Activated T-helper 1 cell treated with anti-CD3 and anti-CD28 coated beads, Interleukin-12 subunit alpha, Interleukin-12 subunit beta, Interleukin-2, Interleukin-4 antibody, amounts not matched to agents 30 ng/mL and 10 ng/mL and 1 ng/mL, durations not matched to agents 14 hours and 24 hours and 36 hours (primary cell): Measurements from ENCODE around the gene COX7A1. TPM values are rescaled to one million over a fixed set of nuclear protein-coding genes. Genes with fewer than 3 reads are reported as not detected.

Source experiments
- DNase-seq: peaks from one replicate; pipeline ENCODE4 v3.0.0; 2021; ENCODE audit warnings: low spot score
- H3K27ac Mint-ChIP-seq: one replicate; pipeline ENCODE4 v1.8.0; 2021; ENCODE audit warnings: mild to moderate bottlenecking, mixed read lengths
- H3K27me3 Mint-ChIP-seq: one replicate; pipeline ENCODE4 v1.8.0; 2022; ENCODE audit warnings: mild to moderate bottlenecking, moderate library complexity, mixed read lengths; ENCODE audit not compliant: insufficient read depth
- H3K36me3 Mint-ChIP-seq: one replicate; pipeline ENCODE4 v1.8.0; 2021; ENCODE audit warnings: low read depth, mixed read lengths
- H3K4me1 Mint-ChIP-seq: one replicate; pipeline ENCODE4 v1.8.0; 2021; ENCODE audit warnings: low read depth, mixed read lengths
- H3K4me3 Mint-ChIP-seq: one replicate; pipeline ENCODE4 v1.8.0; 2021; ENCODE audit warnings: mild to moderate bottlenecking, moderate library complexity, mixed read lengths
- H3K9me3 Mint-ChIP-seq: one replicate; pipeline ENCODE4 v1.8.0; 2021; ENCODE audit warnings: mixed read lengths
- intact Hi-C: fragments of 100-400 bp; cut with micrococcal nuclease; formaldehyde crosslinking; loops from one replicate; pipeline ENCODE4 v1.15.1; 2024
- total RNA-seq: library from RNA; stranded (reverse); gene quantifications from 2 replicates; pipeline ENCODE4 v1.2.3, GENCODE V29; 2022

COX7A1 gene
- total RNA-seq, 1 donor from 2014 or later: not detected

- H3K4me1 Mint-ChIP-seq: peaks cover 38% of the 10 kb centered on the region
- peaks cover 29% of the 10 kb centered on the region for H3K36me3 Mint-ChIP-seq
- peaks cover 1% of the 10 kb centered on the region for H3K27me3 Mint-ChIP-seq
- intact Hi-C loops: loop anchor here (1.0 to 10.0 kb wide), 13 partner anchors 13 to 1350 kb away; partner anchors contain the start of genes ALKBH6, COX6B1, ETV2 and LIN37
- no peaks in the 10 kb centered on the region for H3K9me3 Mint-ChIP-seq
- H3K4me3 Mint-ChIP-seq: peak within 1 kb of the TSS; percentile 98
- DNase-seq: peak; percentile 98
- peak within 1 kb of the TSS; percentile 92 for H3K27ac Mint-ChIP-seq
Measured at GRCh38 chr19:36114721-36115452, 37.4 kb downstream of the COX7A1 start, which contains the start of gene POLR2I. Gene POLR2I, minus strand, starts transcription at chr19:36114875. Its CDS starts 19 bp downstream, at chr19:36114856.

DNA sequence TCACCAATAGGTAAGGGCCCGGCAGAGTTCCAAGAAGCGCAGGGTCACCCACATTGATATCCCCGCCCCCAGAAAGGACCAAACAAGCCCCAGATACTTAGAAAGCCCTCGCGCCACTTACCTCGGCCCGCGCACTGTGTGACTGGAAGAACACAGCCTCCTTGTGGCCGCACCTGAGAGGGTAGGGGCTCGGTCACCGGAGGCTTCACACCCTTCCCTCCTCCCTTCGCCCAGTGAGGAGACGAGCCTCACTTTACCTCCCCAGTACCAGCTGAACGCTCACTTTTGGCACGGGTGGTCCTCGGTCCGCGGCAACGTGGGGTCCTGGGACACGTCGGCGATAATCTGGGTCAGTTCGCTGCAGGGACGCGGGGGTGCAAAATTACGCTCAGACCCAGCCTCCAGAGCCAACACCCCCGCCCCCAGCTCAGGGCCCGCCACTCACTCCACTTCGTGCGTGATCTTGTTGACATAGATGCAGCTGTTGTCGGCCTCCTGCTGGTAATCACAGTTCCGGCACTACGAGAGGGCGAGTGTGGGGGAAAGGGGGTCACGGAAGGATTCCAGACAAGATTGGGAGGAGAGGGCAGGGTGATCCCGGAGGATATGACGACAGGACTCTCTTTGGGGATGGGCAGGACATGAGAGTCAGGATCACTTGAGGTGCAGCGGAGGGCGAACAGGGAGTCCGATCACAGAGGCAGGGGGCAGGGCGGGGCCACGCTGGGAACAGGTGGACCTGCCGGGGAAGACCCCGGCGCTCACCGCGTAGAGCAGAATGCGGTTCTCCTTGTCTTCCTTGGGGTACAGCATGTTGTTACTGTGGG, 38.1 kb downstream of the COX7A1 start:
- intact Hi-C loops: loop anchor here (1.0 to 10.0 kb wide), 6 partner anchors 215 to 1351 kb away; partner anchors contain the start of genes COX6B1, ETV2, LIN37 and ZNF569
- H3K27ac Mint-ChIP-seq: peak overlapping the region; percentile 92
- H3K27me3 Mint-ChIP-seq: peaks cover 1% of the 10 kb centered on the region
- H3K4me1 Mint-ChIP-seq: peaks cover 36% of the 10 kb centered on the region
- H3K4me3 Mint-ChIP-seq: peak overlapping the region; percentile 98
- H3K36me3 Mint-ChIP-seq: peaks cover 23% of the 10 kb centered on the region
- no peaks in the 10 kb centered on the region for H3K9me3 Mint-ChIP-seq
- DNase-seq: peak; percentile 6

- peak overlapping the region; percentile 75 for H3K27ac Mint-ChIP-seq
- DNase-seq: no peak
- peaks cover 1% of the 10 kb centered on the region for H3K27me3 Mint-ChIP-seq
- H3K4me1 Mint-ChIP-seq: peaks cover 36% of the 10 kb centered on the region
- peaks cover 23% of the 10 kb centered on the region for H3K36me3 Mint-ChIP-seq
- intact Hi-C loops: loop anchor here (10.0 kb wide), 3 partner anchors 469 to 1351 kb away; partner anchors contain the start of genes COX6B1, ETV2, ZNF569 and ZNF570
- peak overlapping the region; percentile 98 for H3K4me3 Mint-ChIP-seq
- H3K9me3 Mint-ChIP-seq: no peaks in the 10 kb centered on the region
Measured at GRCh38 chr19:36113425-36113824, 38.8 kb downstream of the COX7A1 start.

GRCh38 chr19:36112678-36113077, 39.6 kb downstream of the COX7A1 start:
- Mint-ChIP-seq H3K4me3 (peak overlapping the region; percentile 98), H3K4me1 (peaks cover 30% of the 10 kb centered on the region), H3K27me3 (peaks cover 1% of the 10 kb centered on the region), H3K27ac (peak overlapping the region; percentile 38), H3K9me3 (no peaks in the 10 kb centered on the region), H3K36me3 (peaks cover 20% of the 10 kb centered on the region)
- DNase-seq: no peak
- intact Hi-C loops: loop anchor here (10.0 kb wide), 3 partner anchors 468 to 1352 kb away; partner anchors contain the start of genes COX6B1, ETV2, ZNF569 and ZNF570

DNA sequence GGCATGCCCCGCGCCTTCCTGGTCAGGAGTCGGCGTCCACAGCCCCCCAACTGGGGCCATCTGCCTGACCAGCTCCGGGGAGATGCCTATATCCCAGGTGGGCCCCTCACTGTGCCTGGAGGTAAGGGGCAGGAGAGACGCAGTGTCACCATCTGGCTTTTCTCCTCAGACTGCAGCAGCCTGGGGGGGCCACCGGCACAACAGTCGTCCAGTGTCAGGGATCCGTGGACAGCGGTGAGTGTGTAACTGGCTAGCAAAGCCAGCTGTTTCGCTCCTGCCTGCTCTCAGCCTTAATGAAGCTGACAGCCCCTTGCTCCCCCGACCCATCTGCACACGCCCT, 41.1 kb downstream of the COX7A1 start:
- peaks cover 19% of the 10 kb centered on the region for H3K4me1 Mint-ChIP-seq
- no peak for DNase-seq
- intact Hi-C loops: loop anchor here (10.0 kb wide), 3 partner anchors 466 to 1354 kb away; partner anchors contain the start of genes COX6B1, ETV2, ZNF569 and ZNF570
- H3K9me3 Mint-ChIP-seq: no peaks in the 10 kb centered on the region
- peaks cover 13% of the 10 kb centered on the region for H3K36me3 Mint-ChIP-seq
- H3K4me3 Mint-ChIP-seq: peak overlapping the region; percentile 56
- peaks cover 1% of the 10 kb centered on the region for H3K27me3 Mint-ChIP-seq
- H3K27ac Mint-ChIP-seq: no peak overlapping the region

DNA sequence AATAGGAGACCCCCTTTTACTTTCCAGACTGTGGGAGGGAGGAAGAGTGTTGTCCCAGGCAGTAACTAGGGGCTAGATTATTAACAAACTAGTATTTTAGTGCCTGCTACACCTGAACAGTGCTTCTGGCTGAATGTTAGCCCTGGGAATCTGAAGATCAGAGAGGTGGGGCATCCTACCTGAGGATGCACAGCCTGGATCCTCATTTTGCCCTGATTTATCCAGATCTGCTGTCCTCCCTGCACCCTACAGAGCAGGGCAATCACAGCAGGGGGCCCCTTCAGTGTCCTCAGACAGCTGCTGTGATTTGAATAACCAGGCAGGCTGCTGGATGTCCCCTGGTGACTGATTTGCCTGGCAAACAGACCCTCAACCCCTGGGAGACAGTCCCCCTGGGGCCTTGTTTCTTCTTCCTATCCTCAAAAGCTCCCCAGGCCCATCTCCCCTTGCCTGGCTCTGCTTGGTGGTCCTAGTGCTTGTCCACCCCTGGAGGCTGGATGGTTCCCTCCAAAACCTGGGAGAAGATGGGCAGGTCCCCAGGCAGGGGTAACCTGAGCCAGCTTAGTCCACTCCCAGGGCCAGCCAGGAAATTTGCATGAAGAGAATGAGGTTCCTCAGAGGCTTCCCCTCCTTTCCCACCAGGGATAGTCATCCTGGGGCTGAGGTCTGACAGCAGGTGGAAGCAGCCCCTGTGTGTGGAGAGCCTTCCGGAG, 41.6 kb downstream of the COX7A1 start, which contains the start of gene OVOL3:
Gene OVOL3, plus strand, starts transcription at position 657 of the 713 bp plus-strand sequence. CDS start 60 bp downstream, outside the sequence.
- Mint-ChIP-seq H3K27ac (no peak within 1 kb of the TSS), H3K36me3 (peaks cover 12% of the 10 kb centered on the region), H3K27me3 (peaks cover 1% of the 10 kb centered on the region), H3K9me3 (no peaks in the 10 kb centered on the region), H3K4me1 (peaks cover 16% of the 10 kb centered on the region), H3K4me3 (peak within 1 kb of the TSS; percentile 56)
- DNase-seq: no peak
- intact Hi-C loops: loop anchor here (10.0 kb wide), 3 partner anchors 466 to 1354 kb away; partner anchors contain the start of genes COX6B1, ETV2, ZNF569 and ZNF570

DNA sequence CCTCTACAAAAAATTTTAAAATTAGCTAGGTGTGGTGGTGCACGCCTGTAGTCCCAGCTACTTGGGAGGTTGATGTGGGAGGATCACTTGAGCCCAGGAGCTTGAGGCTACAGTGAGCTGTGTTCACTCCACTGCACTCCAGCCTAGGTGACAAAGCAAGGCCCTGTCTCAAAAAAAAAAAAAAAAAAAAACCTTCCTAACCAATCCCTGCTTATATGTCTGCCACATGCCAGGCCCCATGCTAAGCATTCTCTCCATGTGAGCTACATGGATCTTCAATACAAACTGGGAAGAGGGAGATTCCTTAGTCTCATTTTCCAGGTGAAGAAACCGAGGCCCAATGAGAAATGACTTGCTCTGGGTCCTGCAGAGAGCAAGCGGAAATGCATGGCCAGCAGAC, 43.6 kb downstream of the COX7A1 start:
- intact Hi-C loops: no loop called here
- Mint-ChIP-seq H3K27me3 (peaks cover 1% of the 10 kb centered on the region), H3K9me3 (no peaks in the 10 kb centered on the region), H3K4me3 (no peak overlapping the region), H3K36me3 (peaks cover 13% of the 10 kb centered on the region), H3K27ac (no peak overlapping the region), H3K4me1 (peaks cover 10% of the 10 kb centered on the region)
- no peak for DNase-seq

GRCh38 chr19:36106991-36107390, 45.3 kb downstream of the COX7A1 start:
- no peak overlapping the region for H3K27ac Mint-ChIP-seq
- no peaks in the 10 kb centered on the region for H3K4me1 Mint-ChIP-seq
- H3K4me3 Mint-ChIP-seq: no peak overlapping the region
- intact Hi-C loops: no loop called here
- H3K9me3 Mint-ChIP-seq: no peaks in the 10 kb centered on the region
- no peaks in the 10 kb centered on the region for H3K27me3 Mint-ChIP-seq
- DNase-seq: no peak
- H3K36me3 Mint-ChIP-seq: peaks cover 10% of the 10 kb centered on the region

- H3K9me3 Mint-ChIP-seq: no peaks in the 10 kb centered on the region
- intact Hi-C loops: no loop called here
- H3K27me3 Mint-ChIP-seq: no peaks in the 10 kb centered on the region
- no peak overlapping the region for H3K4me3 Mint-ChIP-seq
- peak overlapping the region; percentile 43 for H3K27ac Mint-ChIP-seq
- no peaks in the 10 kb centered on the region for H3K4me1 Mint-ChIP-seq
- no peak for DNase-seq
- peaks cover 9% of the 10 kb centered on the region for H3K36me3 Mint-ChIP-seq
Measured at GRCh38 chr19:36106441-36106840, 45.8 kb downstream of the COX7A1 start.

DNA sequence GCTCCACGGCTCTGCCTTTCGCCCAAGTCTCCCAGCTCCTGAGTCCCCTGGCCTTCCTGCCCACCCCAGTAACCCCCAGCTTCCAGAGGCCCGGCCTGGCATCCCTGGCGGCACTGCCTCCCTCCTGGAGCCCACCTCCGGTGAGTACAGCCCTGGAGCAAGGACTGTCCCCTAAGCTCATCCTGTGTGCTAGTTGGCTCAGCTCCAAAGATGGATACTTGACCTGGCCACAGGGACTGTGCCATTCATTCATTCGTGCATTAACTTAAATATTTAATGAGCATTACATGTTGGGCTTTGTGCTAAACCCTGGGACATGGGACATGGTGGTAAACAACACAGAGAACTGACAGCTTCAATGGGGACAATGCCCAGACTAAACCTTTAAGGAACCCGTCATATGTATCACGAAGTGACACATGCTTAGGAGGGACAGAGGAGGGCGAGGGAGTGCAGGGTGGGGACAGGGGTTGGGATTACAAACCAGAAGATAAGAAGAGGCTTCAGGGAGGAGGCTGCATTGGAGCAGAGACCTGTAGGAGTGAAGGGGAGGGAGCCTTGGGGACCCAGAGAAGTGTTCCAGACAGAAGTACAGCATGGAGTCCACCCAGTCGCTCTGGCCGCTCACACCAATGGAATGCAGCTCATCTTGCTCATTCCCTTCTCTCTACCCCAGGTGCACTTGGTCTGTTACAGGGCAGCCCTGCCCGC, 48.2 kb downstream of the COX7A1 start:
- Mint-ChIP-seq H3K36me3 (peaks cover 9% of the 10 kb centered on the region), H3K9me3 (no peaks in the 10 kb centered on the region), H3K27ac (no peak overlapping the region), H3K4me3 (no peak overlapping the region), H3K27me3 (no peaks in the 10 kb centered on the region), H3K4me1 (no peaks in the 10 kb centered on the region)
- no peak for DNase-seq
- intact Hi-C loops: no loop called here

- H3K4me3 Mint-ChIP-seq: no peak overlapping the region
- no peak overlapping the region for H3K27ac Mint-ChIP-seq
- no peaks in the 10 kb centered on the region for H3K9me3 Mint-ChIP-seq
- intact Hi-C loops: no loop called here
- no peaks in the 10 kb centered on the region for H3K27me3 Mint-ChIP-seq
- no peak for DNase-seq
- H3K4me1 Mint-ChIP-seq: no peaks in the 10 kb centered on the region
- peaks cover 13% of the 10 kb centered on the region for H3K36me3 Mint-ChIP-seq
Measured at GRCh38 chr19:36103040-36103626, 49.1 kb downstream of the COX7A1 start.
